Prostate gland (tissue), 2 donors: ENCODE results near the gene SP5.
"Not testable (repeated sequence)": the region's sequence is repeated elsewhere in the genome, so short reads cannot be mapped to it uniquely, and the experiment has no call there.

ENCODE experiments used
- POLR2A ChIP-seq: fragments of 450-650 bp; IDR thresholded peaks from one replicate; pipeline ENCODE4 v1.6.1; 2016; ENCODE audit warnings: antibody characterized with exemption, mild to moderate bottlenecking
- POLR2AphosphoS5 ChIP-seq: sonication (generic); formaldehyde crosslinking; IDR thresholded peaks from one replicate; pipeline ENCODE4 v1.6.1; 2017; ENCODE audit warnings: antibody characterized with exemption
- TF ChIP-seq, protein P1 (sequence below), 4 experiments: fragments of 200-600 bp in 2 of 4; fragments of 450-650 bp in 2 of 4; sonication (generic) in 2 of 4; IDR thresholded peaks; 1 replicate in 3 of 4; 2 replicates in 1 of 4; pipeline ENCODE4 v1.5.1; 2016 to 2019; ENCODE audit warnings: antibody characterized with exemption in 4 of 4, mild to moderate bottlenecking in 2 of 4, moderate library complexity in 2 of 4

DNA sequence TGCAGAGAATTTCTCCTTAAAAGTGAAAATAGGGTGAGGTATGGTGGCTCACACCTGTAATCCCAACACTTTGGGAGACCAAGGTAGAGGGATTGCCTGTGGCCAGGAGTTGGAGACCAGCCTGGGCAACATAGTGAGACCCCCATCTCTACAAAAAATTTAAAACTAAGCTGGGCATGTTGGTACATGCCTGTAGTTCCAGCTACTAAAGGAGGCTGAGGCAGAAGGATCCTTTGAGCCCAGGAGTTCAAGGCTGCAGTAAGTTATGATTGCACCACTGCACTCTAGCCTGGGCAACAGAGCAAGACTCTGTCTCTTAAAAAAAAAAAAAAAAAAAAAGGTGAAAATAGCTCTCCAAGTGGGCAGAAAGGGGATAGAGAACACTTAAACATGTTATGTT lies 40.9 kb upstream of the SP5 start:
- TF ChIP-seq, protein P1, sequence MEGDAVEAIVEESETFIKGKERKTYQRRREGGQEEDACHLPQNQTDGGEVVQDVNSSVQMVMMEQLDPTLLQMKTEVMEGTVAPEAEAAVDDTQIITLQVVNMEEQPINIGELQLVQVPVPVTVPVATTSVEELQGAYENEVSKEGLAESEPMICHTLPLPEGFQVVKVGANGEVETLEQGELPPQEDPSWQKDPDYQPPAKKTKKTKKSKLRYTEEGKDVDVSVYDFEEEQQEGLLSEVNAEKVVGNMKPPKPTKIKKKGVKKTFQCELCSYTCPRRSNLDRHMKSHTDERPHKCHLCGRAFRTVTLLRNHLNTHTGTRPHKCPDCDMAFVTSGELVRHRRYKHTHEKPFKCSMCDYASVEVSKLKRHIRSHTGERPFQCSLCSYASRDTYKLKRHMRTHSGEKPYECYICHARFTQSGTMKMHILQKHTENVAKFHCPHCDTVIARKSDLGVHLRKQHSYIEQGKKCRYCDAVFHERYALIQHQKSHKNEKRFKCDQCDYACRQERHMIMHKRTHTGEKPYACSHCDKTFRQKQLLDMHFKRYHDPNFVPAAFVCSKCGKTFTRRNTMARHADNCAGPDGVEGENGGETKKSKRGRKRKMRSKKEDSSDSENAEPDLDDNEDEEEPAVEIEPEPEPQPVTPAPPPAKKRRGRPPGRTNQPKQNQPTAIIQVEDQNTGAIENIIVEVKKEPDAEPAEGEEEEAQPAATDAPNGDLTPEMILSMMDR (IDR thresholded peaks at IDR 0.05), result not testable (repeated sequence)
- not testable (repeated sequence) for TF ChIP-seq POLR2A, POLR2AphosphoS5
